ENCODE results near the gene HEATR5A. TPM values are rescaled to one million over a fixed set of nuclear protein-coding genes. Genes with fewer than 3 reads are reported as not detected.
"Not testable (repeated sequence)": the region's sequence is repeated elsewhere in the genome, so short reads cannot be mapped to it uniquely, and the experiment has no call there.

HEATR5A gene
- polyA plus RNA-seq, 4 donors: 18.8 to 22.0 (median 19.4) TPM

DNA sequence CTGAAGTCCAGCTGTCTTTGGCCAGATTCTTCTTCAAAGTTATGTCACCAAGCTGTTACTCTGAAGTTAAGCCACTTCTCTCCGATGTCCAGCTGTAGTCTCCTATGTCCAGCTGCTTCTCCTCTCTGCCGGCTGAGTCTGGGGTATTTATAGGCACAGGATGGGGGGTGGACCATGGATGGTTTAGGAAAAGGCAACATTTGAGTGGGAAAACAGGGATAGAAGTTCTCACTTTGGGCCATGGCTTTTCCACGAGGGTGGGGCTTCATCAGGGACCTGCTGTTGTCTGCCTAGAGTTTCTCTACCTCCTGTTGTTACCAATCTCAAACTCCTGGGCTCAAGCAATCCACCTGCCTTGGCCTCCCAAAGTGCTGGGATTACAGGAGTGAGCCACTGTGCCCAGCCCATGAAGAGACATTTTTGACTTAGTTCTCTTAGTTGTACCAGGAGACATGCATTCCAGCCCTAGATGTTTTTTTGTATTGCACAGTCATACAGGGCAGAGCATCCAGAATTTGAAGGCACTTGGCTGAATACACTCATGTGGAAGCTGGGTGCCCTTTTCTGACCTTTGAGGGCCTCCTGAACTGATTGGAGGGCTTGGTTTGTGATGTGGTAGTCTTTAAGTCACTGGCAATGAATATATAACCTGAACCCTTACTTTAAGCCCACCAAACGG is 132.9 kb downstream of the HEATR5A start:
- no peak for DNase-seq (ENCODE audit: low read depth in 4 of 4, low spot score in 3 of 4)

DNA sequence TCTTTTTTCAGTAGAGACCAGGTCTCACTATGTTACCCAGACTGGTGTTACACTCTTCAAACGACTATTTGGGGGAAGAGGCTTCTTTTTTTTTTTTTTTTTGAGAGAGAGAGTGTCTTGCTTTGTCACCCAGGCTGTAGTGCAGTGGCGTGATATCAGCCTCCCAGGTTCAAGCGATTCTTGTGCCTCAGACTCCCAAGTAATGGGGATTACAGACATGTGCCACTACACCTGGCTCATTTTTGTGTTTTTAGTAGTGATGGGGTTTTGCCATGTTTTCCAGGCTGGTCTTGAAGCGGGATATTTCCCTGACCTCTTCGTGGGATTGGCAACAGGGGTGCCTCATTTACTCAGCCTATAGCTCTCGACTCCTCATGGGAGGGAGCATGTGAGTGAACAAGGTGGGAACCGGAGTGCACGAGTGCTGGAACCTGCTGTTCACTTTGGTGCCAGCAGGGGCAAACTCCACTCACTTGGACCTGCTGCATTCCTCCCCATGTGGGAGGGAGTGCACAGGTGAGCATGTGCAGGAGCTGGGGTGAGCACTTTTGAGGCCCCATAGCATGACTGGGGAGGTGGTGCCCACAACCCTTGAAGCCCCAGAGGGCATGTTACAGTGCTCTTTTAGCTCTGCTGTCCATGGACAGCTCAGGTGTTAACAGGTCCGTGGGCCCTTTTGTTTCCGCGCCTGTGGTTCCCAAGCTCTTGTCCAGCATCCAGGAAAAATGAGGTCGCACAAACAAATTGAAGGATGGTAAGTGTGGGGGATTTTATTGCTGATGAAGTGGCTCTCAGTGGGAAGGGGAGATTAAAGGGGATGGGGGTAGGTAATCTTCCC is 133.7 kb downstream of the HEATR5A start:
- no peak for DNase-seq (ENCODE audit: low read depth in 4 of 4, low spot score in 3 of 4)

- DNase-seq (ENCODE audit: low read depth in 4 of 4, low spot score in 3 of 4): no peak
Observed at GRCh38 chr14:31283578-31284252, 136.6 kb downstream of the HEATR5A start.

DNA sequence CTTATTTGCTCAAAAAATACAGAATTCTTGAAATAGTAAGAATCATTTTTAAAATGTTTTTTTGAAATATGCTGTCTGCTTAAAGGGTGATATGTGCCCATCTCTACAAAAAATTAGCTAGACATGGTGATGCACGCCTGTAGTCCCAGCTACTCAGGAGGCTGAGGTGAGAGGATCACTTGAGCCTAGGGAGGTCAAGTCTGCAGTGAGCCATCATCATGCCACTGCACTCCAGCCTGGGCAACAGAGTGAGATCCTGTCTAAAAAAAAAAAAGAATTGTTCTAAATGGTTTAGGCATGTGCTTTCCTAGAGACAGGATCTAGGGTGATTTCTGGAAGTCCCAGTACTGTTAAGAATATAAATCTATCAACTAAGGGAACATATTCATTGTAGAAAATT is 137.2 kb downstream of the HEATR5A start:
- DNase-seq (ENCODE audit: low read depth in 4 of 4, low spot score in 3 of 4): no peak

DNA sequence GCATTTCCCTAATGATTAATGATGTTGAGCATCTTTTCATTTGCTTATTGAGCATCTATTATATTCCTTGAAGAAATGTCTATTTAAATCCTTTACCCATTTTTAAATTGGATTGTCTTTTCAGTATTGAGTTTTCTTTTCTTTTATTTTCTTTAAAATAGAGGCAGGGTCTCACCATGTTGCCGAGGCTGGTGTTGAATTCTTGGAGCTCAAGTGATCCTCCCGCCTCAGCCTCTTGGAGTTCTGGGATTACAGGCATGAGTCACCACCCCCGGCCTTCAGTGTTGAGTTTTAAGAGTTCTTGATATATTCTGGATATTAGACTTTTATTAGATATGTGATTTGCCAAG is 139.5 kb downstream of the HEATR5A start:
- DNase-seq (ENCODE audit: low read depth in 4 of 4, low spot score in 3 of 4): no peak

GRCh38 chr14:31280132-31280870 is 140.0 kb downstream of the HEATR5A start:
- no peak for DNase-seq (ENCODE audit: low read depth in 4 of 4, low spot score in 3 of 4)

- DNase-seq (ENCODE audit: low read depth in 4 of 4, low spot score in 3 of 4): no peak
Observed at GRCh38 chr14:31278883-31279282, 141.5 kb downstream of the HEATR5A start.

DNA sequence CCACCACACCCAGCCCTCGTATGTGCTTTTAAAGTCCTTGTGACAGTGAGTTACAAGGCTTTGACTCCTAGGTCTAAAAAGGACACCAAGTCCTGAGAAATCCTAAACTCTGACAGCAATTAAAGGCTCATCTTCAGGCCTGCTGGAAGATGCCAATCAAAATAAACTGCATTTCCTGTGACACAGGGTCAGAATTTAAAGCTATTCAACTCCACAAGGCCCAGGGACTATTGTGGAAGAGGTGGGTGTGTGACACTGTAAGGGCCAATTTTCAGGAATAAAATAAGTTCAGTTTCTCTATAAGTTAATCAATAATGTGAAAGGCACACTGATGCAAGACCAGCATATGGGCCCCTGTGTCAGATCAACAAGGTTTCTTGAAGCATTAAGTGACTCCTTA is 143.3 kb downstream of the HEATR5A start:
- DNase-seq (ENCODE audit: low read depth in 4 of 4, low spot score in 3 of 4): no peak

- not testable (repeated sequence) for DNase-seq (ENCODE audit: low read depth in 4 of 4, low spot score in 3 of 4)
Observed at GRCh38 chr14:31276417-31276816, 143.9 kb downstream of the HEATR5A start.

- DNase-seq (ENCODE audit: low read depth in 4 of 4, low spot score in 3 of 4): no peak
Observed at GRCh38 chr14:31275731-31276130, 144.6 kb downstream of the HEATR5A start.

DNA sequence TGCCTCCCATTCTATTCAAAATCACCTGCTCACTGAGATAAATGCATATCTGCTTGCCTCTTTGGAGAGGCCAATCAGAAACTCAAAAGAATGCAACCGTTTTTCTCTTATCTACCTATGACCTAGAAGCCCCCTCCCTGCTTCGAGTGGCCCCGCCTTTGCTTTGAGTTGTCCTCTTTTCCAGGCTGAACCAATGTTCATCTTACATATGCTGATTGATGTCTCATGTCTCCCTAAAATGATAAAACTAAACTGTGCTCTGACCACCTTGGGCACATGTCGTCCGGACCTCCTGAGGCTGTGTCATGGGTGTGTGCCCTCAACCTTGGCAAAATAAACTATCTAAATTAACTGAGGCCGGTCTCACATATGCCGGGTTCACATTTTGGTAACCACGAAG is 148.7 kb downstream of the HEATR5A start:
- no peak for DNase-seq (ENCODE audit: low read depth in 4 of 4, low spot score in 3 of 4)

DNA sequence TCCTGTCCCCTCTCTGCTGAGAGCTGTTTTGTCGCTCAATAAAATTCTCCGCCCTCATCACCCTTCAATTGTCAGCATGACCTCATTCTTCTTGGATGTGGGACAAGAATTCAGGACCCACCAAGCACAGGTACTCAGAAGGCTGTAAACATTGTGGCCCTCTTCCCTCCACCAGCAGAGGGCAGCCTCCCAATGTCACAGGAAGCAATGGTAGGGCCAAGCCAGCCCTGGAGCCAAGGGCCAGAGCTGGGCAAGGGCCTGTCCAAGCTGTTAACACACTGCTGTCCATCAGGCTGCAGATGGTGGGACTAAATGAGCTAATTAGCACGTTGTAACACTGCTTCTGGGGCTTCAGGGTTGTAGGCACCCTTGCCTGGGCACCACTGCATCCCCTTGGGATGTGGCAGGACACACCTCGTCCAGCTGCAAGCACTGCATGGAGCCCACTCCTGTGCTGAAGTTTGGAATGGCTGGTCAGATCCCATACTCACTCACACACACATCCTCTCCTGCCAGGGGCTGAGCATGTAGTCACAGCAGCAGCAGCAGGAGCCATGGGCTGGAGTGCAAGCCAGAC is 150.1 kb downstream of the HEATR5A start:
- DNase-seq (ENCODE audit: low read depth in 4 of 4, low spot score in 3 of 4): no peak

GRCh38 chr14:31269634-31270195 is 150.6 kb downstream of the HEATR5A start:
- DNase-seq (ENCODE audit: low read depth in 4 of 4, low spot score in 3 of 4): no peak

GRCh38 chr14:31268216-31268615 is 152.1 kb downstream of the HEATR5A start:
- DNase-seq (ENCODE audit: low read depth in 4 of 4, low spot score in 3 of 4): no peak

GRCh38 chr14:31266437-31267331 is 153.7 kb downstream of the HEATR5A start:
- DNase-seq (ENCODE audit: low read depth in 4 of 4, low spot score in 3 of 4): no peak

DNA sequence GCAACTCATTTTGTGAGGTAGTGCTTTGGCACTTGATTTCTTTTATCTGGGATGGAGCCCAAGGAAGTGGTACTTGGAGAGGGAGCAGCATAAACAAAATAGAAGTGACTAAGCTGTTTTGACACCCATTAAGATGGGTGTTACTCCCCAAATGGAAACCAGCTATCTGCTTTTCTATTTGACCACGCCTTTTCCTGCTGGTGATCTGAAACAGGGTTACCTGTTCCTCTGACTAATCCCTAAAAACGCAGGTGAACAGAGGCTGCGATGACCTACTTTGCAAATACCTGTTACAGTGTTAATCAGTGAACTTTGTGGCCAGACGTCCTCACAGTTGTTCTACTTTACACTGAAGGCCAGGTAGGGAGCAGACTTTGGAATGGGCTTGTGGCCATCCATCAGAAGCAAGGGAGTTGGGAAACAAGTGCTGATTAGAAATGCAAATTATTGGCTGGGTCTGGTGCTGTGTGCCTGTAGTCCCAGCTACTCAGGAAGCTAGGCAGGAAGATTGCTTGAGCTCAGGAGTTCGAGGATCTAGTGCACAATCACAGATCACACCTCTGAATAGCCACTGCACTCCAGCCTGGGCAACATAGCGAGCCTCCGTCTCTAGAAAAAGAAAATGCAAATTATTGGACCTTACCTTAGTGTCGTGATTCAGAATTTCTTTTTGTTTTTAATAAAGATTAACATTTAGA is 154.5 kb downstream of the HEATR5A start:
- DNase-seq (ENCODE audit: low read depth in 4 of 4, low spot score in 3 of 4): no peak

DNA sequence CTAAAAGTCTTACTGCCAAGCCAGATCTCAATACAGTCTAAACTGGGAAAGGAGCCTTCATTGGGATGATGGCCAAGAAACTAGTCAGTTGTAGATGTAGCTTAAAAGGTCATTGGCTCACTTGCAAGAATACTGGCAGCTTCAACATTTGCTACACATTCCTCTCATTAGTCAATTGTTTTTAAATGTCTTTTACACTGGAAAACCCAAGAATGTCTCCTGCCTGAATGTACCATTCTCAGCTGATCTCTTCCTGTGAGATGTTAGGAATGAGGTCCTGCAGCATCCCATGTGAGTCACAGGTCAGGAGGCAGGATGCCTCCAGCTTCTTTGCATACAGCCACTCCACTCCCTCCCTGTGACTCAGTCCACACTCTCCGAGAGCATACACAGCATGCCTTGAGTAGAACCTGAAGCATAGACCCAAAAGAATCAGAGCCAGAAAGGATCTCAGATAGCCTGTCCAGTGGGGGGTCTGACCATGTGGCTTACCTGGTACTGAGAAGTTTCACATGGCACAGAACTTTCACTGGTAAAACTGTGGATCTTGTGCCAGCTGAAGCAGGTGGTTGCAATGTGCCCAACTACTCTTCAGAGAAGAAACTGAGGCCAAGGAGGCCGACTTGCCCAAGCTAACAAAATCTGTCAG is 156.7 kb downstream of the HEATR5A start:
- no peak for DNase-seq (ENCODE audit: low read depth in 4 of 4, low spot score in 3 of 4)
